Measurements from ENCODE around the gene KDM1A. TPM values are rescaled to one million over a fixed set of nuclear protein-coding genes. Genes with fewer than 3 reads are reported as not detected.
A peak's percentile ranks its signal among the peaks of the same experiment; 100 is the strongest.

The KDM1A gene
- total RNA-seq, 4 donors from 2014 or later: 18.7 to 41.4 (median 29.3) TPM

DNA sequence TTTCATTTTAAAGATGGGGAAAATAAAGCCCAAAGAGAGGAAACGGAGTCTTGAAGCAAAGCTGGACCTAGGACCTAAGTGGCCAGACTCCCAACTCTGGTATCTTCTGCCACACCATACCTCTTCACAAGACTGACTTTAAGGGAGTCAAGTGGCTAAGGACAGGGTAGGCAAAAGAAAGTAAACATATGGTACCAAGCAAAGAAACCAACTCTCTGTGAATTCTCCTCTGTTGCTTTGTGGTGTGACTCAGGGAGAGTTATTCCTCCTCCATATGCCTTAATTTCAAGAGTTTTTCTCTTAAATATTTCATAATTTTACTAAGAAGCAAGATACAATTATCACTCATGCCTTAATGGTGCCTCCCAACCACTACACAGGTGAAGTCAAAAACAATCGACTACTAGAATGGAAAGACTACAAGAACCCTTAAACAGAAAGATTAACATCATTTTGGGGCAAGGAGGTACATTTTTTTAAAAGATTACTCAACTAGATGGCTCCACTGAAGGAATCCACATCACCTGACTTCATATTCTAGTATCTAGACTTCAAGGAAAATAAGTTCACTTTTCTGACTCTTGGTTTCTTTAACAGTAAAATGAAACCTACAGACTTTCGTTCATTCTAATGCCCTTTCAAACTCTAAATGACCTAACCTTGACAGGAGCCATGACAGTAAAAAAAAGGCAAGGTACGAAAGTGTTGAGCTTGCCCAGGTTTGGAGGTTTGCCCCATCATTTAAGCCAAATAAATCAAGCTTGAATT lies 105.2 kb downstream of the KDM1A start:
- H3K4me1 ChIP-seq: peaks cover 22 to 57% (median 48%) of the 10 kb centered on the region in 4 donors

DNA sequence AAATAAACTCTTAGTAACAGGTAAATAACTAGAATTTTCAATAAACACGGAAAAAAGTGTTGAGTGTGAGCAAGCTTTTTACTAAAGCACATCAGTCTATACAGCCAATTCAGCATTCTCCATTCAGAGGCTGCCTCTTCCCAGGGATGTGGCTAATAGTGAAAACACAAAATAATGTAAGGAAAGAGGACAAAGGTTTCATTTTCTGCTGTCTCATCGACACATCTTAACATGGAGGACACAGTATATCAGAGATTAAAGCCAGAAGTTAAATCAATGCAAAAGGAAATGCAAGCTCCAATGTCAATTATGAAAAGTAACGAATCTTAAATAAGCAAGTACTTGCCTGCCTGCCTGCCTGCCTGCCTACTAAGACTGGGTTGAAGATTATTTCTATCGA lies 106.2 kb downstream of the KDM1A start:
- Histone ChIP-seq H3K9me3 (no peaks in the 10 kb centered on the region), H3K27ac (no peak overlapping the region), H3K4me1 (peaks cover 17 to 47% (median 42%) of the 10 kb centered on the region in 4 donors), H3K36me3 (no peaks in the 10 kb centered on the region), H3K27me3 (no peaks in the 10 kb centered on the region), H3K4me3 (no peak overlapping the region)
- intact Hi-C loops (cut with DNase I; ENCODE audit: low total_unique reads): no loop called here
- in situ Hi-C loops (cut with MboI; ENCODE audit: low pct_ligation_motif_present in 1 of 4, low pct_unique_long_range_greater_than_20kb in 1 of 4, low sequenced_read_pairs in 3 of 4): no loop called here
- TF ChIP-seq EP300 (IDR thresholded peaks at IDR 0.05; ENCODE audit: low read depth): no peak
- TF ChIP-seq, protein P1, sequence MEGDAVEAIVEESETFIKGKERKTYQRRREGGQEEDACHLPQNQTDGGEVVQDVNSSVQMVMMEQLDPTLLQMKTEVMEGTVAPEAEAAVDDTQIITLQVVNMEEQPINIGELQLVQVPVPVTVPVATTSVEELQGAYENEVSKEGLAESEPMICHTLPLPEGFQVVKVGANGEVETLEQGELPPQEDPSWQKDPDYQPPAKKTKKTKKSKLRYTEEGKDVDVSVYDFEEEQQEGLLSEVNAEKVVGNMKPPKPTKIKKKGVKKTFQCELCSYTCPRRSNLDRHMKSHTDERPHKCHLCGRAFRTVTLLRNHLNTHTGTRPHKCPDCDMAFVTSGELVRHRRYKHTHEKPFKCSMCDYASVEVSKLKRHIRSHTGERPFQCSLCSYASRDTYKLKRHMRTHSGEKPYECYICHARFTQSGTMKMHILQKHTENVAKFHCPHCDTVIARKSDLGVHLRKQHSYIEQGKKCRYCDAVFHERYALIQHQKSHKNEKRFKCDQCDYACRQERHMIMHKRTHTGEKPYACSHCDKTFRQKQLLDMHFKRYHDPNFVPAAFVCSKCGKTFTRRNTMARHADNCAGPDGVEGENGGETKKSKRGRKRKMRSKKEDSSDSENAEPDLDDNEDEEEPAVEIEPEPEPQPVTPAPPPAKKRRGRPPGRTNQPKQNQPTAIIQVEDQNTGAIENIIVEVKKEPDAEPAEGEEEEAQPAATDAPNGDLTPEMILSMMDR (IDR thresholded peaks at IDR 0.05): no peak
- TF ChIP-seq POLR2A (IDR thresholded peaks at IDR 0.05): no peak
- DNase-seq: no peak
- WGBS, 2 donors (ENCODE audit: low coverage in 1 of 2): 83 to 93% methylated on average over 3 to 4 of the region's 4 CpGs

More for the DNA sequence above, 105.2 kb downstream of the KDM1A start:
- Histone ChIP-seq H3K27me3 (no peaks in the 10 kb centered on the region), H3K27ac (peak overlapping the region; percentile 56 to 73 (median 61)), H3K9me3 (no peaks in the 10 kb centered on the region), H3K36me3 (no peaks in the 10 kb centered on the region), H3K4me3 (no peak overlapping the region)
- 80 to 82% methylated on average over 4 of the region's 4 CpGs for WGBS, 2 donors (ENCODE audit: low coverage in 1 of 2)
- TF ChIP-seq, protein P1 (IDR thresholded peaks at IDR 0.05): no peak
- TF ChIP-seq EP300 (IDR thresholded peaks at IDR 0.05; ENCODE audit: low read depth) (no peak), POLR2A (IDR thresholded peaks at IDR 0.05) (no peak), POLR2AphosphoS5 (IDR thresholded peaks at IDR 0.05) (no peak)
- intact Hi-C loops (cut with DNase I; ENCODE audit: low total_unique reads) (no loop called here), in situ Hi-C loops (cut with MboI; ENCODE audit: low pct_ligation_motif_present in 1 of 4, low pct_unique_long_range_greater_than_20kb in 1 of 4, low sequenced_read_pairs in 3 of 4) (no loop called here)
- no peak for DNase-seq

DNA sequence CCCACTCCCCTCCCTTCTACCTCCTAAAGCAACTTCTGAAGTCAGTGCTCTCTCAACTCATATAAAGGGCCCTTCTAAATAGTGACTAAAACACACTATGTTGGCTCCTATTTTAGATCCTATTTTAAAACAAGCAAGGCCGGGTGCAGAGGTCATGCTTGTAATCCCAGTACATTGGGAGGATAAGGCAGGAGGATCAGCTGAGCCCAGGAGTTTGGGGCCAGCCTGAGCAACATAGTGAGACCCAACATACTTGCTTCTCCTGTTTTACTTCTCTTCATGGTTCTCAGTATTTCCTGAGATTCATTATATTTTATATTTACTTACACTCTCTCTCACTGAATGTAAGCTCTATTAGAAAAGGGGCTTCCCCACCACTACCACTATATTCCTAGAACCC lies 106.9 kb downstream of the KDM1A start:
- WGBS, 2 donors (ENCODE audit: low coverage in 1 of 2): 60 to 72% methylated on average over 1 of the region's 1 CpG
- Histone ChIP-seq H3K27me3 (no peaks in the 10 kb centered on the region), H3K36me3 (no peaks in the 10 kb centered on the region), H3K4me1 (peaks cover 17 to 42% (median 39%) of the 10 kb centered on the region in 4 donors), H3K9me3 (no peaks in the 10 kb centered on the region), H3K27ac (no peak overlapping the region), H3K4me3 (no peak overlapping the region)
- in situ Hi-C loops (cut with MboI; ENCODE audit: low pct_ligation_motif_present in 1 of 4, low pct_unique_long_range_greater_than_20kb in 1 of 4, low sequenced_read_pairs in 3 of 4): no loop called here
- TF ChIP-seq POLR2A (IDR thresholded peaks at IDR 0.05): no peak
- TF ChIP-seq, protein P1 (IDR thresholded peaks at IDR 0.05): no peak
- no peak for TF ChIP-seq POLR2AphosphoS5 (IDR thresholded peaks at IDR 0.05)
- no peak for TF ChIP-seq EP300 (IDR thresholded peaks at IDR 0.05; ENCODE audit: low read depth)
- DNase-seq: no peak
- intact Hi-C loops (cut with DNase I; ENCODE audit: low total_unique reads): no loop called here

DNA sequence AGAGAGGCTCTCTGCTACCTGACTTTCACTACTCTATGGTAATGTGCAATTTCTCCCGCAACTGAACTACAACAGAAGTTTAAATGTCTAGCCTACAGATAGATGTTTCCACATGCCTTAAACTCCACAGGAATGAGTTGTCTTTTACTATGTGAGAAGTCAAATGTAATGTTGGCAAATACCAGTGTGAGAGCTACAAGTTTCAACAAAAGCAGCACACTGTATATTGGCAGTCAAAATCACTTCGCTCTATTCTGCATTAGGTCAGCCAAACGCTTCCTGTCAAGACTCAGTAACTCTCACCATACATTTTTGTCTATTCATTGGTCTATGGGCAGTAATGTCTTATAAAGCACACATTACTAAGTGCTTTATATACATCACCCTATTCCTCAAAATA lies 107.5 kb downstream of the KDM1A start:
- Histone ChIP-seq H3K9me3 (no peaks in the 10 kb centered on the region), H3K4me1 (peaks cover 12 to 39% (median 34%) of the 10 kb centered on the region in 4 donors), H3K36me3 (no peaks in the 10 kb centered on the region), H3K27ac (no peak overlapping the region), H3K4me3 (no peak overlapping the region), H3K27me3 (no peaks in the 10 kb centered on the region)
- WGBS, 2 donors (ENCODE audit: low coverage in 1 of 2): 87 to 96% methylated on average over 3 of the region's 3 CpGs
- in situ Hi-C loops (cut with MboI; ENCODE audit: low pct_ligation_motif_present in 1 of 4, low pct_unique_long_range_greater_than_20kb in 1 of 4, low sequenced_read_pairs in 3 of 4): no loop called here
- intact Hi-C loops (cut with DNase I; ENCODE audit: low total_unique reads): no loop called here
- TF ChIP-seq POLR2A (IDR thresholded peaks at IDR 0.05) (no peak), POLR2AphosphoS5 (IDR thresholded peaks at IDR 0.05) (no peak), EP300 (IDR thresholded peaks at IDR 0.05; ENCODE audit: low read depth) (no peak)
- TF ChIP-seq, protein P1 (IDR thresholded peaks at IDR 0.05): no peak
- DNase-seq: no peak

Measured in transverse colon (tissue), 4 donors.